GM18858 (cell line): Measurements from ENCODE around the gene SLC39A7.

Experiments used
- ATAC-seq: cut with Tn5 transposase; IDR thresholded peaks from one replicate; pipeline ENCODE4 v1.9.1; 2021; ENCODE audit not compliant: unreplicated experiment

SLC39A7 gene

GRCh38 chr6:33189625-33190448 is 10.8 kb upstream of the SLC39A7 start:
- ATAC-seq, result no peak

- ATAC-seq, result no peak
These were observed 10.1 kb upstream of the SLC39A7 start for GRCh38 chr6:33190504-33191107.

- ATAC-seq, result no peak
These were observed 9.1 kb upstream of the SLC39A7 start for GRCh38 chr6:33191383-33192104.

GRCh38 chr6:33192105-33192646 is 8.5 kb upstream of the SLC39A7 start, which contains the start of gene COL11A2:
Gene COL11A2 (minus strand): TSS chr6:33192467. CDS start chr6:33192240, 227 bp downstream.
- ATAC-seq, result no peak

GRCh38 chr6:33192671-33193602 is 7.7 kb upstream of the SLC39A7 start:
- no peak for ATAC-seq

GRCh38 chr6:33193619-33194018 is 7.0 kb upstream of the SLC39A7 start:
- ATAC-seq, result no peak

- ATAC-seq, result no peak
These were observed 6.2 kb upstream of the SLC39A7 start for GRCh38 chr6:33194431-33194979.

- no peak for ATAC-seq
These were observed 5.1 kb upstream of the SLC39A7 start for GRCh38 chr6:33195304-33196165.

GRCh38 chr6:33197431-33198048 is 3.1 kb upstream of the SLC39A7 start:
- ATAC-seq, result no peak

GRCh38 chr6:33198159-33198852 is 2.4 kb upstream of the SLC39A7 start:
- ATAC-seq, result no peak

- no peak for ATAC-seq
These were observed 1.7 kb upstream of the SLC39A7 start for GRCh38 chr6:33198853-33199436.

- ATAC-seq, result no peak
These were observed 914 bp upstream of the SLC39A7 start for GRCh38 chr6:33199687-33200218.

- ATAC-seq, result no peak
These were observed 479 bp downstream of the SLC39A7 start for GRCh38 chr6:33201147-33201545.

- no peak for ATAC-seq
These were observed 1.3 kb downstream of the SLC39A7 start for GRCh38 chr6:33201935-33202334.

GRCh38 chr6:33202799-33203198 is 2.1 kb downstream of the SLC39A7 start:
- ATAC-seq, result no peak

- ATAC-seq, result no peak
These were observed 2.9 kb downstream of the SLC39A7 start for GRCh38 chr6:33203443-33204164.

GRCh38 chr6:33204165-33204414 is 3.4 kb downstream of the SLC39A7 start:
- ATAC-seq, result no peak
